ENCODE results near the gene MAPKBP1. TPM values are rescaled to one million over a fixed set of nuclear protein-coding genes. Genes with fewer than 3 reads are reported as not detected.

The MAPKBP1 gene
- total and polyA plus RNA-seq, 9 donors, result 10.6 to 46.9 (median 38.9) TPM

DNA sequence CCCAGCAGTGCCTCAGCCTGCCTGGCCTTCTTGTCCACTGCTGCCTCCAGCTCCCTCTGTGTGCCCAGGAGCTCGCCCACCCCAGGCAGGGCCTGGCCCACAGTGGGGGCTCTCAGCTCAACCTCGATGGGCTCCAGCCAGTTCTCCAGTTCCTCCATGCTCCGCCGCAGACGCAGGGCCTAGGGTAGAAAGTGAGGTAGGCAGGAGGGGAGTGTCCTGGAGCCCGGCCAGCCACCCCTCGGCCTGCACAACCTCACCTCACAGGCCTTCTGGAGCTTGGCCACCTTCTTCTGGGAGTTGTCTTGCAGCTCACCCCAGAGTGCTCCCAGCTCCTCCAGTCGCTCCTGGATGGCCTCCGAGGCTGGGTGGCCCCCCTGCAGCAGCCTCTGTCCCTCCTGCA, 83.0 kb downstream of the MAPKBP1 start:
- no peak overlapping the region for H3K4me3 ChIP-seq
- no peak overlapping the region for H3K27ac ChIP-seq
- 79 to 84% (median 84%) methylated on average over 9 of the region's 9 CpGs for WGBS, 3 donors
- H3K4me1 ChIP-seq (ENCODE audit: insufficient read depth), result no peaks in the 10 kb centered on the region
- intact Hi-C loops (cut with DNase I), result no loop called here
- no peak for DNase-seq
- no peaks in the 10 kb centered on the region for H3K9me3 ChIP-seq
- TF ChIP-seq, protein P1, sequence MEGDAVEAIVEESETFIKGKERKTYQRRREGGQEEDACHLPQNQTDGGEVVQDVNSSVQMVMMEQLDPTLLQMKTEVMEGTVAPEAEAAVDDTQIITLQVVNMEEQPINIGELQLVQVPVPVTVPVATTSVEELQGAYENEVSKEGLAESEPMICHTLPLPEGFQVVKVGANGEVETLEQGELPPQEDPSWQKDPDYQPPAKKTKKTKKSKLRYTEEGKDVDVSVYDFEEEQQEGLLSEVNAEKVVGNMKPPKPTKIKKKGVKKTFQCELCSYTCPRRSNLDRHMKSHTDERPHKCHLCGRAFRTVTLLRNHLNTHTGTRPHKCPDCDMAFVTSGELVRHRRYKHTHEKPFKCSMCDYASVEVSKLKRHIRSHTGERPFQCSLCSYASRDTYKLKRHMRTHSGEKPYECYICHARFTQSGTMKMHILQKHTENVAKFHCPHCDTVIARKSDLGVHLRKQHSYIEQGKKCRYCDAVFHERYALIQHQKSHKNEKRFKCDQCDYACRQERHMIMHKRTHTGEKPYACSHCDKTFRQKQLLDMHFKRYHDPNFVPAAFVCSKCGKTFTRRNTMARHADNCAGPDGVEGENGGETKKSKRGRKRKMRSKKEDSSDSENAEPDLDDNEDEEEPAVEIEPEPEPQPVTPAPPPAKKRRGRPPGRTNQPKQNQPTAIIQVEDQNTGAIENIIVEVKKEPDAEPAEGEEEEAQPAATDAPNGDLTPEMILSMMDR (IDR thresholded peaks at IDR 0.05), result no peak
- TF ChIP-seq EP300 (IDR thresholded peaks at IDR 0.05) (no peak), POLR2A (IDR thresholded peaks at IDR 0.05) (no peak)
- H3K36me3 ChIP-seq, result no peaks in the 10 kb centered on the region
- no peaks in the 10 kb centered on the region for H3K27me3 ChIP-seq

DNA sequence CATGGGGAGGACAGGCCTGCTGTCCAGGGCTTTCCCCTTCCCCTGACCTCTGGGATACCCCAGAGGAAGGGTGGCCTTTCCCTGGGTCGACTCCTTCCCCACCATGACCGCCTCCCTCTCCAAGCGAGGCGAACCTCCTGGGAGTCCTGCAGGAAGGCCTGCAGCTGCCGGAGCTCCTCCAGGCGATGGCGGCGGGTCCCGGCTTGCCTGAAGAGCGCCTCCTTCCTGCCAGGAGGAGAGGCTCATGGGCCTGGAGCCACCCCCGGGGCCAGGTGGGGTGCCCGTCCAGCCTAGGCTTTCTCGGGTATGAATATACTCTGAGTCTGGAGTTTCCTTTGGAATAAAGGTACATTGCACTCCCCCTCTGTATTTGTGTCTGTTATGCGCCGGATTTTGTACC, 84.5 kb downstream of the MAPKBP1 start:
- Histone ChIP-seq H3K27me3 (no peaks in the 10 kb centered on the region), H3K4me3 (no peak overlapping the region), H3K27ac (no peak overlapping the region), H3K36me3 (no peaks in the 10 kb centered on the region), H3K9me3 (no peaks in the 10 kb centered on the region), H3K4me1 (ENCODE audit: insufficient read depth) (no peaks in the 10 kb centered on the region)
- TF ChIP-seq, protein P1 (IDR thresholded peaks at IDR 0.05), result no peak
- TF ChIP-seq POLR2A (IDR thresholded peaks at IDR 0.05), result no peak
- no peak for TF ChIP-seq EP300 (IDR thresholded peaks at IDR 0.05)
- intact Hi-C loops (cut with DNase I), result no loop called here
- 83 to 88% (median 87%) methylated on average over 15 of the region's 15 CpGs for WGBS, 3 donors
- no peak for DNase-seq

DNA sequence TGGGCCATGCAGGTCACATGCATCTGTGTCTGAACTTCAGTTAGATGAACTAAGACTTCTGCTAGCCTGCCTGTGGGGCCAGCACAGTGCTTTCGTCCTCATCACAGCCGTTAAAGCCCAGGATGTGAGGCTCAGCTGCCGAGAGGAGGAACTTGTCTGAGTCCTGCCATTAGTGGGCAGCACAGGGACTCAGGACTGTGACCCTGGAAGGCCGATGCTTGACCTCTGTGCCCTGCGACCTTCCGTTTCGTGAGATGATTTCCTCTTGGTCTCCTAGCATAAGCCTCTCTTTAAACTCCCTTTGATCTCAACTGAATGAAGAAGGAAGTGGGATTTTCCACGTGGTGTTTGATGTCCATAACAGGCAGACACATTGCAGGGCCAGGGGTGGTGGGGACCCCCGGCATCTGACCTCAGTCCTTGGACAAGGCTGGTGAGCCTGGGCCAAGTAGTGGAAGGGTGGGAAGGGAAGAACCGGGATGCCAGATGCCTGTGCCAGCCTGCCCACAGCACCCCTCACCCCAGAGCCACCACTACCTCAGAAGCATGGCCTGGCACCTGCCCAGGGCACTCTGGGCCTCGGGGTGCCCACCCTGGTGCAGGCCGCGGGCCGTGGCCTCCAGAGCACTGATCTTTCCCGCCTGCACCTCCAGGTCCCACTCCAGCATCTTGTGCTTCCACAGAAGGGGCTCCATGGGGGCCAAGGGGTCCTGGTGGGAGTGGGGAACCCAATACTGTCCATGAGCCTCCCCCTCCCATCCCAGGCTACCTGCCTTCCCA, 86.0 kb downstream of the MAPKBP1 start:
- intact Hi-C loops (cut with DNase I), result no loop called here
- DNase-seq, result no peak
- Histone ChIP-seq H3K9me3 (no peaks in the 10 kb centered on the region), H3K36me3 (no peaks in the 10 kb centered on the region), H3K4me1 (ENCODE audit: insufficient read depth) (no peaks in the 10 kb centered on the region), H3K27ac (no peak overlapping the region), H3K4me3 (no peak overlapping the region), H3K27me3 (no peaks in the 10 kb centered on the region)
- 72 to 81% (median 72%) methylated on average over 14 to 15 of the region's 15 CpGs for WGBS, 3 donors
- TF ChIP-seq POLR2A (IDR thresholded peaks at IDR 0.05) (no peak), EP300 (IDR thresholded peaks at IDR 0.05) (no peak)
- TF ChIP-seq, protein P1 (IDR thresholded peaks at IDR 0.05), result no peak

DNA sequence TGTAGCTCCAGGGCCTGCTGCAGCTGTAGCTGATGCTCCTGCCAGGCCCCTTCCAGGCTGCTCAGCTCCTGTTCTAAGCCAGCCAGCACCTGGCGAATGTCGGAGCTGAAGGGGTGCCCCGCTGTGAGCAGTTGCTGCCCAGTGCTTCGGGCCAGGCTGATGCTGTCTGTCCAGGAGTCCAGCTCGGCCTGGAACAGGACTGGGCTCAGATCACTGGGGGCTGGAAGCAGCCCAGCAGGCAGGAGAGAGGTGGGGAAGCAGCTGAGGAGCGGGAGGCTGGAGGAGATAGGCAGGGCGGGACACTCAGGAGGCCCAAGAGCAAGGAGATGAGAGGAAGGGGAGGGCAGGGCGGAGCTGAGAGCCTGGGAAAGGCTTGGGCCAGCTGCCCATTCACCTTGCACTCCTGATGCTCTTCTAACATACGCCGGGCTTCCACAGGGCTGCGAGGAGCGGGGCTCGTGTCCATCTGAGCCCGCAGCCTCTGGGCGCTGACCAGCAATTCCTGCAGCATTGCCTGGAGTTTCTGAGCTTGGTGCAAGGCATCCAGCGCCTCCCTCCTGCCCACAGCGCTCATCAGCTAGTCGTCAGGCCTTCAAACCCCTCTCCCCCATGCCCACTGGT, 87.6 kb downstream of the MAPKBP1 start:
- no peaks in the 10 kb centered on the region for H3K9me3 ChIP-seq
- no peaks in the 10 kb centered on the region for H3K36me3 ChIP-seq
- TF ChIP-seq POLR2A (IDR thresholded peaks at IDR 0.05), result no peak
- no peak for TF ChIP-seq EP300 (IDR thresholded peaks at IDR 0.05)
- TF ChIP-seq, protein P1 (IDR thresholded peaks at IDR 0.05), result no peak
- no peaks in the 10 kb centered on the region for H3K4me1 ChIP-seq (ENCODE audit: insufficient read depth)
- no peak overlapping the region for H3K27ac ChIP-seq
- no peak overlapping the region for H3K4me3 ChIP-seq
- WGBS, 3 donors, result 78 to 87% (median 82%) methylated on average over 18 of the region's 18 CpGs
- intact Hi-C loops (cut with DNase I), result no loop called here
- DNase-seq, result no peak
- no peaks in the 10 kb centered on the region for H3K27me3 ChIP-seq
